ENCODE results near the gene RSBN1.
"Not testable (repeated sequence)": the region's sequence is repeated elsewhere in the genome, so short reads cannot be mapped to it uniquely, and the experiment has no call there.

RSBN1 gene

DNA sequence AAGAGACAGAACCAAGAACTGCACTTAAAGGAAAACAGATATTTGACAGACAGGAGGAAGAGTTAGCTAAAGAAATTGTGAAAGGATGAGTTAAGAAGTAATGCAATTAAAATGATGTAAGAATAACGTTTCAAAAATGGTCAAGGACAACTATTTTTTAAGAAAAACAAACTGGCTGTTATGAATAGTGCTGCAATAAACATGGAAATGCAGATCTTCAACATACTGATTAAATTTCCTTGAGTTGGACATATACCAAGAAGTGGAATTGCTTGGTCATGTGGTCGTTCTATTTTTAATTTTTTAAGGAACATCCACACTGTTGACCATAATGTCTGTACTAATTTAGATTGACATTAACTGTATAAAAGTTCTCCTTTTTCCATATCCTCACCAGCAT lies 29.9 kb downstream of the RSBN1 start:
- DNase-seq (ENCODE audit: low spot score) = no peak

DNA sequence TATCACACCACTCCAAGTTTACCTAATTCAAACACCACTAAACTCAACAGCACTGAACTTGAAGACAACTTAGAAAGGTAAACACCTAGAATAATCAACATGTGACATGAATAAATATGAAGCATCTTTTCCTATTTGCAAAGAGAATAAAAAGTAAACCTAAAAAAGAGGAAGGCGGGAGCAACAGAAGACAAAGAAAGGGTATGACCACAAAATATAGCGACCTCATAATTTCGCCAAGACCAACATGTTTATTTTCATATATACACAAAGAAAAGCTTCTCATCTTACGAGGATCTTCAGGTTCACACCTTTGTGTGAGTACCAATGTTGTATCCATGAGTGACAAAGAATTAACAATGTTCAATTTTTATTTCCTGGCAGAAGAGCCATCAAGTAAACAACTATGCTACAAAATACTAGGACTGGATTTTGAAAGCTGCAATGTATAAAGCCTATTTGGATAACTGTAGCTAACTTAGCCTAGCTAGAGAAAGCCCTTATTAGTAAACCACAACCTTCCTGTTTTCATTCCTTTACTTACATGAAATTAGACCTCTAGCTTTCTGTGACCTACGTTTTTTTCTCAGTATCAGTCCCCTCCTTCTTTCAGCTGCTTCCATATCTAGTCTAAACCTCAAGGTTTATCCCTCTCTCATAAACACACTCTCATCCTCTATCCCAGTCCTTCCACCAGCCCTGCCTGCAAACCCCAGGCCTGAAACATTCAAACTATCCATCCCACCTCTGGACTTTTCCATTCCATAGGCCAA lies 31.7 kb downstream of the RSBN1 start:
- no peak for DNase-seq (ENCODE audit: low spot score)

DNA sequence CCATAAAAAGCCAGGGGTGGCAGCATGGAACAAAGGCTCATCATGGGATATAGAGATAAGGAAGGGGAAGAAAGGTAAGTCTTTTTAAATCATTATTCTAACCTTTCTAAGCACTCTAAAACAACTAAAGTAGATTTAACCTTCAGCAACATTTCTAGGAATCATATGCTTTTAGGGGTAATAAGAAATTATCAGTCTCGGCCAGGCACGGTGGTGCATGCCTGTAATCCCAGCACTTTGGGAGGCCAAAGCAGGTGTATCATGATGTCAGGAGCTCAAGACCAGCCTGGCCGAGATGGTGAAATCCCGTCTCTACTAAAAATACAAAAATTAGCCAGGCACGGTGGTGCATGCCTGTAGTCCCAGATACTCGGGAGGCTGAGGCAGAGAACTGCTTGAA lies 32.7 kb downstream of the RSBN1 start:
- DNase-seq (ENCODE audit: low spot score) = no peak

DNA sequence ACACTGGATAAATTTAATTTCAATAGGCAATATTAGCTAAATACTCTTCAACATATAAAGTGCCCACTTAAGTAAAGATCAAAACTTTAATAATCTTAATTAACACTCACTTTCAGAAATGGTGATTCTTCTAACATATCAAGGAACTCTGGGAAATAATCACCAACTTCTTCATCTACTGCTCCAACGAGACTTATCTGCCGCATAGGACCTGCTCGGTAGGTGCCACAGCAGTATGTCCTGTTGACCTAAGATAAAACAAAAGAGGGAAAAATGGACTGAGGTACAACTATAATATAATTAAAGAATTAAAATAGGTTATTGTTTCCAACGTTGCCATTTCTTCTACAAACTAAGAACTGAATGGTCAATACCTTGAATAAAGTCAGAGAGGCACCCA lies 34.7 kb downstream of the RSBN1 start:
- DNase-seq (ENCODE audit: low spot score) = no peak

DNA sequence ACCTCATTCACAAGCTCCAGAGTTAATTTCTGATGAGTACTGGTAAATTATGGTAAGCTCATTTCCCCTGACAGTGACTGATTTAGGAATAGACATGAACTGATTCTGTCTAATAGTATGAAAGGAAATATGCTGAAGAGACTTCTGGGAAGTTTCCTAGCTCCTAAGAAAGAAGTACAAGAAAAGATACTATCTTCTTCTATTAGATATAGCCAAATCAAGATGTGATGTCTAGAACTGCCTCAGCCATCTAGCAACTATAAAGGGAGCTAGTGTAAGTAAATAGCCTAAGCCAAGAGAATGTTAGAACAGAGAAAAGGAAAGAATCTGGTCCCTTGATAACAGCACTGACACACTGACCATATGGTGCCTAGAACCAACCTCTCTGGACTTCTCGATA lies 42.2 kb downstream of the RSBN1 start:
- DNase-seq (ENCODE audit: low spot score) = no peak

DNA sequence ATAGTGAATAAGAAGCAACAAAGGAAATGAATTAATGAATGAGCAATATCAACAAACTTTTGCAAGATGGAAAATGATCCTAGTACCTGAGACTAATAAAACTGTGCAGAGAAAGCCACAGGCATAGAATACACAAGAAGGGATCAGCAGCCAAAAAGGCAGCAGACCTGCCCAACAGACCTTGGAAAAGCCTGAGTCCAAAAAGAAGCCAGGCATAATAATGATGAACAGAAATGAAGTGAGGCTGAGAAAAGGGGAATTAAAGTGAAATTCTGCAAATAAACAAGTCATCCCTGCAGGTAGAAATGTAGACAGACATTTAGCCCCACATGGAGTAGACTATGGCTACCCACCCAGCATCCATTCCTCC lies 42.7 kb downstream of the RSBN1 start:
- no peak for DNase-seq (ENCODE audit: low spot score)

DNA sequence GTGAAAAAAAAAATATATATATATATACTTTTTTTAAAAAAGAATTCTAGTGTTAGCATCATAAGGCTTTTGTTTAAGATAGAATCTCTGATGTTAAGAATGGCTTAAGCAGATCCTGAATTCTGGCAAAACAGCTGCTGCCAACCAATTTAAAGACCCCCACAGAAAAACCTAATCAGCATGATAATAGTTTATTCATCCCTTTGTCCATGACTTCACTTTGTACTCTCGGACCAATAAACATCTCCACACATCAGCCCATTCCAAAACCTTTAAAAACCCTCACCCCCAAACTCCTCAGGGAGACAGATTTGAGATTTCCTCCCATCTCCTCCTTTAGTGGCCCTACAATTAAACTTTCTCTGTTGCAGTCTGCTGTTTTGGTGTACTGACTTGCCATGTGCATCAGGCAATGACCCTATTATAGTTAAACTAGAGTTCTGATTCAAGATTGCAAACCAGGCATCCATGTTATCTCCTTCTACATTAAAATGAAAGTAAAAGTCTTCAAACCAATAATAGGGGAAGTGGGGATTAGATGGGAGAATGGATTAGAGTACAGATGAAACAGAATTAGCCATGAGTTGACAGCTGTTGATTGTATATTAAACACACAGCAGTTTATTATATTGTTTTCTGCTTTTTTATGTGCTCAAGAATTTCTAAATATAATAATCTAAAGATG lies 43.2 kb downstream of the RSBN1 start:
- no peak for DNase-seq (ENCODE audit: low spot score)

DNA sequence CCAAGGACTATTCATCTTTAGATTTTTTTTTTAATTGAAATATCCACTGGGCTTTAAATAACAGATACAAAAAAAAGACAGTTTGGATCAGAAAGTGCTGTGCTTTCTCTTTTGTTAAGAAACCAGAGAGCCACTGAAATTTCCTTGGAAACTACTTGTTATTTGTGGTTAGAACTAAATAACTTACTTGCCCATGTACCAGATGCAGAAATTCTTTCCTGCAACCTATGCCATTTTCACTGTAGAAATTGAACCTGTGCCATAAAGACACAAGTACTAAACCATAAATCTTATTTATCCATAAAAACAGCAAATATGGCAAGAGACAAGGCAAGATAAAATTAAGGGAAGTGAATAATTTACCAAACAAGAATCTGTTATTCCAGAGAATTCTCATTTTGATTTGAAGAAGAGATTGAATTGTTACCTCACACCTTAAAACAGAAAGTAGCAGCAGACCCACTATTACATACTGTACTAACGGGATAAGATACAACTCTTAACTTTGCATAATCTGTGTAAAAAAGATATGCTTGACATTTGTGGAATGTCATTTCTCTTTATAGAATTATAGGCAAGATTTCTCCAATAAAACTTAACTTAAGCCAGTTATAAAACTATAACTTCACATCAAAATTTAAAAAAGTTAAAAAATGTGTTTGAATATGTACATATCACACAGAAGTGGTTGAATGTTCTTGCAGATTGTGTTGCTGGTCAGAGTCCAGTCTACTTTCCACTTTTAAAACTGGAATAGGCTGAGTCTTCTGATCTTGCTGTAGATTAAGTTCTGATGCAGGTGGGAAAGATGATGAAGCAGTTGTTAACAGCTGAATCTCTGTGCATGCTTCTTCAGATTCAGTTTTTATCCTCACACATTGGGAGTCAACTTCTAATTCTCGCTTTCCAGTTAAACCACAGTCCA lies 46.7 kb downstream of the RSBN1 start:
- no peak for DNase-seq (ENCODE audit: low spot score)

DNA sequence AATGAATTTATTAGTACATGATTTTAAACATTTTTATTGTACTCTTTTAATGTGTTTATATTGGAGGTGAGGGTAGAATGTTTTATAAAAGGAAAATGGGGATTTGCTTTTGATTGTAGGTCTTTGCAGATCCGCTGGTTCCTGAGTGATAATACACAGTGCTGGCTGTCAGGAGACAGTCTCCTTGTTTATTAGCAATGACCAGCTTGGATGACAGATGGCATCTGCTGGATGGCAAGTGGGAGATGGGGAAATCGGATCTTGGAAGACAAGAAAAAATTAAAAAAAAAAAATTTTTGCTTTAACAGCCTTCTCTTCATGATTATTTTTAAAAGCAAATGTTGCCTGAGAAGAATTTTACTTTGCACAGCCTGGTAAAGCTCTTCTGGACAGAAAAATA lies 48.6 kb downstream of the RSBN1 start:
- DNase-seq (ENCODE audit: low spot score) = no peak

DNA sequence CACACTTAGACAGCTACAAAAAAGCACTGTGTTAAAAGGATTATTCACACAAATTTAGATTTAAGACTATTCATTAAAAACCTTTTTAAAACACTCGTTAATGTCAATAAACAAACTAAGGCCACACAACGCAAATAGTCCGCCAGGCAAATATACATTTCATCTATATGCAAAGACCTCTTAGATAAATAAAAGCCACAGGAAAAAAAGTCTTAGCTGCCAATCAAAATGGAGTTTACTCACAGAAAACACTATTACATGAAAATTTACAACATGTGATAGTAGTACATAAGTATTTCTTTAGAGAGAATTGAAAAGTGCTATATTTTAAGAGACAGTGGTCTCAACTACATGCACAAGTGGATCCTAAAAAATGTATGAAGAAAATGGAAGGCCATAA lies 50.3 kb downstream of the RSBN1 start:
- no peak for DNase-seq (ENCODE audit: low spot score)

DNA sequence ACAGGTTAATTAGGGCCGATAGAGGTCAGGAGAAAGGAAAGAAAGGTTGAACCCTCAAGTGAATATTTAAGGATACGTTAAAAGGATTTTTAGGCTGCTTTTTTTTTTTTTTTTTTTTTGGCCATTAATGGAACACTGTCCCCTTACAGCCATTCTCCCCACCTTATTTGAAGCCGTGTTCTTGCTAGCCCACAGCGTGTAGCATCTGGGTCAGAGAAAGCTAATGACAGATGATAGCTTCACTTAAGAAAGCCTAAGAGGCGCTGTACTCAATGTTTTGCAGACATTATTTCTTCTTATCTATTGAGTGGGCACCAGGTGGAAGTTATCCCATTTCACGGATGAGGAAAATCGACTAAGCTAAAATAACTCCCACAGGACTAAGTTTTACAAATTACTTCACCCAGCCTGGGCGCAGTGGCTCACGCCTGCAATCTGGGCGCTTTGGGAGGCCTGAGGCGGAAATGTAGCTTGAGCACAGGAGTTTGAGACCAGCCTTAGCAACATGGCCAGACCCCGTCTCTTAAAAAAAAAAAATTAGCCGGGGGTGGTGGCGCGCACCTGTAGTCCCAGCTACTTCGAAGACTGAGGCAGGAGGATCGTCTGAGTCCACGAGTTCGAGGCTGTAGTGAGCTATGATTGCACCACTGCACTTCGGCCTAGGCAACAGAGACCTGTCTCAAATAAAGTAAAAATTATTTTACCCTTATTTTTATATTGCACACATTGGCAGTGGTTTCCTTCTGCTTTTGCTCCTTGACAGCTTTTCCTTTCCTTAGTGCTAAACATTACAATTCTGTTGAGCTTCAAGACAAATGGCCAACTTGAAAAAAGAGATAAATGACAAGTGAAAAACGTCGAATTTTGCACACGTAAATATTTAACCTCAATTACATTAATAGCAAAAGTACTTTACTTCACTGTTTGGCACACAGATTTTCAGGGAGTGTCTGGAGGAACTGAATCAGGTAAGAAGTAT lies 51.9 kb downstream of the RSBN1 start:
- no peak for DNase-seq (ENCODE audit: low spot score)

DNA sequence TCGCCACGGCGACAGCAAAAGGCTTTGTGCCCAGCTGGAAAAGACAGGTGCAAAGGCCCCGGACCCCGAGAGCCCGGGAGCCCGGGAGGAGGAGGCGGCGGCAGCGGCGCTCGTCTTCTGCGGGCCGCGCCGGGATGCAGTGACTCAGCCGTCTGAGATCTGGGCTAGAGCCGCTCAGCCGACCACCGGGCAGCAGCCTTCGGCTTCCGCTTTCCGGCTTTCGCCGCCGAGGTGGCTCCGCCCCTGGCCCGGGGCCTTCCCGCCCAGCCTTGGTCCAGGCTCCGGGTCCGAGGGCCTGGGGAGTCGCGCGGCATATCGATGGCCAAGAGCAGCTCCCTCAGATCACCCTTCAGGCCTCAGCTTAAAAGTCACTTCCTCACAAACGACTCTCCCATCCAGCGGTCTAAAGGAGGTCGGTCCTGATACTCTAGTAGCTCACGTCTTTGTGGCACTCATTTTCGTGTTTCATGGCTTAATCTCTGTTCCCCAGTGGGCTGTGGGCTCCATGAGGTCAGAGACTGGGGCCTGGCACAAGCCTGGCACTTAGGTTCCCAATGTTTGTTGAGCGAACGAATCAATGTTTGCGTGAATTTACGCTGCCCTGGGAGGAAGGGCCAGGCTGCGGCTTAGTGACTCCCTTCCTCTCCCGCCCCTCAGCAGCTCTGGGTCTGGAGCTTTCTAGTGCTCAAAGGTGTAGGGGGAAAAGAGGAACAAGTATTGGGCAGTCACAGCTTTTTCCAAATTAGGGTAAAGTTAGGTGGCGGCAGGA lies 52.8 kb downstream of the RSBN1 start, which contains the start of gene PHTF1:
PHTF1 (minus strand) TSS at position 154 of the 769 bp plus-strand sequence. CDS start 783 bp downstream, outside the sequence.
- peak; percentile 79 for DNase-seq (ENCODE audit: low spot score)

DNA sequence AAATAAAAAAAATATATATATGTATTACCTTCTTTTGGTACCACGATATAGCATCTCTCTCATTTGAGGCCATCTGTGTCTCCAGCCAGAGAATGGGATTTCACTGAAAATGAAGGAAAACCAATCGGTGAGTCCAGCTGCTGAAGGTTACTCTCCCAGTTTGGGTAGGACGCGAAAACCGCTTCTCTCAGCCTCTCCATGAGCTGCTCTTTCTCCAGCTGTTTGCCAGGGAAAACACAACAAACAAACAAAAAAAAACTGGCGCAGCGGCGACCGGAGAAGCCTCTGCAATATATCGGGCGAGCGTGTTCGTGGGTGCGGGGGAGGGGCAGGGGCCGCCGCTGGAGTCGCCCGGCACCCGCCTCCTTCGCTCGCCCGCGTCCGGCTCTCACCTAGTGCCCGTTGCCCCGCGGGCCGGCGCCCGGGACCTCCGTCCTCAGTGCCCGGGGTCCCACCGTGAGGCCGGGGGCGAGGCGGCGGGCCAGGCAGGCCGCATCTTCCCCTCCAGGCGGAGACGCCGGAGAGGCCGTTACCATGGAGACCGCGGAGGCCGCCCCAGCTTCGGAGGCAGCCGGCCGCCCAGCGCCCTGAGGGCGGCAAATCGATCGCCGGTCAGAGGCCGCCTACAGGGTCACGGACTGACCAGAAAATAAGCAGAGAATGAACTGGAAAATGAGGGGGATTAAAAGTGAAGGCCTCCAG lies 53.5 kb downstream of the RSBN1 start:
- DNase-seq (ENCODE audit: low spot score) = peak; percentile 72

DNA sequence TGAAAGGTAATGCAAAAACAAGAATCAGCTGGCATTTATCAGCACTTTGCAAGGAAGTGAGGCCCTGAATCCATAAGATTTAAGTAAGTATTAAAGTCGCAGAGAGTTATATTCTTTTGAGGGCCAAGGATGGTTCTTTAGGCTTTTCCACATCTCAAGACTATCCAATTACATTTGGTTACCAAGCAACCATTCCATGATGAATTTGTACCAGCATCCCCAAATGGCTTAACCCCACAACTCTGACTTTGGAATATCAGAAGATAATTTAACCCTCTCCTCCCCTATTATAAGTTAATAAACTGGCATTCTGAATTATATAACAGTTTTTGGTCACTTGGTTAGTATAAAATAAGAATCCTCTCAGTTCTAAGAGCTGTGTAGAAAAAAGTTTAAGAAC lies 55.8 kb downstream of the RSBN1 start:
- no peak for DNase-seq (ENCODE audit: low spot score)

DNA sequence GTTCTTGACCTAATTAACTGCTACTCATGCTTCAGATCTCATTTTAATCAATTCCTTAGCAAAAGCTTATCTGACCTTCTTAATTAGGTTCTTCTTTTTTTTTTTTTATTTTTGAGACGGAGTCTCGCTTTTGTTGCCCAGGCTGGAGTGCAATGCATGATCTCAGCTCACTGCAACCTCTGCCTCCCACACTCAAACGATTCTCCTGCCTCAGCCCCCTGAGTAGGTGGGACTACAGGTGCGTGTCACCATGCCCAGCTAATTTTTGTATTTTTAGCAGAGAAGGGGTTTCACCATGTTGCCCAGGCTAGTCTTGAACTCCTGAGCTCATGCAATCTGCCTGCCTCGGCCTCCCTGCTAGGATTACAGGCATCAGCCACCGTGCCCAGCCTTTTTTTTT lies 58.9 kb downstream of the RSBN1 start:
- DNase-seq (ENCODE audit: low spot score) = not testable (repeated sequence)

DNA sequence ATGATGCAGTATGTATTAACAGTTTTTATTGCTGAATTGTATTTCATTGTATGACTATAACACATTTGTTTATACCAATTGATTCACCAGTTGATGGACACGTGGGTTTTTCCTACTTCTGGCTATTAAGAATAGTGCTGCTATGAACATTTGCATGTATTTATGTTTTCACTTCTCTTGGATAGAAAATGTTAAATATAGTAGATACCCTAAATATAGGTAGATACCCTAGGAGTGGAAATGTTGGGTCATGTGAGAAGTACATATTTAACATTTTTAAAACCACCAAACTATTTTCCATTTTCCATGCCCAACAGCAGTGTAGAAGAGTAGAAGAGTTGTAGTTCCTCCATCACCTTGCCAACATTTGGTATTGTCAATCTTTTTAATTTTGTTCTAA lies 60.8 kb downstream of the RSBN1 start:
- DNase-seq (ENCODE audit: low spot score) = no peak

DNA sequence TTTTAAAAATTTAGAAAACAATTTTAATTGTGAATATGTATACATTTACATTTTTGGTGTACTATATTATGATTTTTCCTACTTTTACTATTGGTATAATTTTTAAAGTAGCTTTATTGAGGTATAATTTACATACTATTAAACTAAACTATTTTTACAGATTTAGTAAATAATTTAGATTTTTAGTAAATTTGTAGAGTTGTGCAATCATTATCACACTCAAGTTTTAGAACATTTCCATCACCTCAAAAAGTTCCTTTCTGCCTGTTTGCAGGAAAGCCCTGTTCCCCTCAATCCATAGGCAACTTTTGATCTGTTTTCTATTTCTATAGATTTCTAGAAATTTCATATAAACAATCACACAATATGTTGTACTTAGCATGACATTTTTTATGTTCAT lies 61.2 kb downstream of the RSBN1 start:
- DNase-seq (ENCODE audit: low spot score) = no peak

DNA sequence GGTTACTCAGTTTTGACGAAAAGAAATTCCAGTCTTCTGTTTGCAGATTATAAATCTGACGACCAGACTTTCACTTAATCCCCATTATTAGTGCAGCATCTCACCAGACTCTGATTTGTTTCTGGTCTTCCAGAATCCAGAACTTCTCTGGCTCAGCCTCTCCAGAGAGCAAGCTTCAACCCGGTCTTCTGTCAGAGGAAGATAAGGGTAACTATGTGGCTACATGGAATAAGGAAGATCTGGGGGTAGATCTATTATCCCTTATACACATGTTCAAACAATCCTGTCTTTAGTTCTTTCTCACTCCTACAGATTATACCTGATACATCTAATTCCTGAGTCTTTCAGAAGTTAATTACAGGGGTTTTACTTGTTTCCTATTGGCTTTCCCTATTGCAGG lies 62.9 kb downstream of the RSBN1 start:
- no peak for DNase-seq (ENCODE audit: low spot score)

DNA sequence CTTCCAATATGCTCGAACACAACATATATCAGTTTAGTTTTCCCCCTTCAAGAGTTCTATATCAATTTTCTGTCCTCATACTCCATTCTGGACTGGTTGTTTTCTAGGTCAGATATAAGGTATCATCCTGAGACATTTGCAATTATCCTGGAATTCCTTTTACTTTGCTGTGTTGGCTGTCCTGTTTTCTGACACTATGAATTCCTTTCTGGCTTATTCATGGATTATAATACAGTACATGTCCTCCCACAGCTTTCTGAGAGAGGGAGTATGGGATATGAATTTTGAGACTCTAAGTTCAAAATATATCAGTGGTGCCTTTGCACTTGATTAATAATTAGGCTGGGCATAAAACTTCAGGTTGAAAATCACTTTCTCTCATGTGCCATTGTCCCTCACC lies 64.9 kb downstream of the RSBN1 start:
- no peak for DNase-seq (ENCODE audit: low spot score)

DNA sequence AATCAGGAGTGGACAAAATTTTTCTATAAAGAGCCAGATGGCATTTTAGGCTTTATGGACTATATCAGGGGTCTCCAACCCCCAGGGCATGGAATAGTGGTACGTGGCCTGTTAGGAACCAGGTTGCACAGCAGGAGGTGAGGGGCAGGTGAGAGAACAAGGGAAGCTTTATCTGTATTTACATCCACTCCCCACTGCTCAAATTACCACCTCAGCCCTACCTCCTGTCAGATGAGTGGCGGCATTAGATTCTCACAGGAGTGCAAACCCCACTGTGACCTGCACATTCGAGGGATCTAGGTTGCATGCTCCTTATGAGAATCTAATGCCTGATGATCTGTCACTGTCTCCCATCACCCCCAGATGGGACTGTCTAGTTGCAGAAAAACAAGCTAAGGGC lies 66.9 kb downstream of the RSBN1 start:
- no peak for DNase-seq (ENCODE audit: low spot score)
